GM12801 (cell line): ENCODE results near the gene TET1.

ENCODE experiments used
- CTCF ChIP-seq: IDR thresholded peaks from one replicate; pipeline ENCODE4 v1.5.1; 2011; ENCODE audit warnings: control low read depth; ENCODE audit not compliant: insufficient read length; ENCODE audit errors: extremely low read depth

TET1 gene

GRCh38 chr10:68633816-68634466 is 73.8 kb downstream of the TET1 start:
- TF ChIP-seq CTCF, result no peak

GRCh38 chr10:68636335-68636734 is 76.2 kb downstream of the TET1 start:
- TF ChIP-seq CTCF, result no peak

GRCh38 chr10:68647672-68648341 is 87.7 kb downstream of the TET1 start:
- TF ChIP-seq CTCF, result no peak

GRCh38 chr10:68655620-68656126 is 95.5 kb downstream of the TET1 start:
- TF ChIP-seq CTCF, result no peak

GRCh38 chr10:68665841-68666240 is 105.7 kb downstream of the TET1 start:
- no peak for TF ChIP-seq CTCF

GRCh38 chr10:68666280-68666760 is 106.2 kb downstream of the TET1 start:
- no peak for TF ChIP-seq CTCF

- TF ChIP-seq CTCF, result no peak
Observed at GRCh38 chr10:68668231-68668630, 108.1 kb downstream of the TET1 start.
